Pons (tissue), 1 donor: Measurements from ENCODE around the gene ZNF800.
A peak's percentile ranks its signal among the peaks of the same experiment; 100 is the strongest.

Experiments used
- DNase-seq: peaks from one replicate; pipeline ENCODE4 v3.0.0-alpha.2; 2016; ENCODE audit warnings: low spot score

Gene ZNF800

GRCh38 chr7:127347567-127348246 lies 44.8 kb downstream of the ZNF800 start:
- DNase-seq: peak; percentile 18

GRCh38 chr7:127346575-127347256 lies 45.8 kb downstream of the ZNF800 start:
- no peak for DNase-seq

GRCh38 chr7:127342596-127342995 lies 49.9 kb downstream of the ZNF800 start:
- DNase-seq: no peak

GRCh38 chr7:127338122-127338521 lies 54.4 kb downstream of the ZNF800 start:
- DNase-seq: no peak

- DNase-seq: no peak
Measured at GRCh38 chr7:127337581-127337980, 54.9 kb downstream of the ZNF800 start.

- no peak for DNase-seq
Measured at GRCh38 chr7:127336458-127336857, 56.0 kb downstream of the ZNF800 start.

- DNase-seq: no peak
Measured at GRCh38 chr7:127332880-127333279, 59.6 kb downstream of the ZNF800 start.

- no peak for DNase-seq
Measured at GRCh38 chr7:127330070-127330469, 62.4 kb downstream of the ZNF800 start.

GRCh38 chr7:127322832-127323493 lies 69.5 kb downstream of the ZNF800 start:
- DNase-seq: no peak

- no peak for DNase-seq
Measured at GRCh38 chr7:127322351-127322750, 70.2 kb downstream of the ZNF800 start.

- DNase-seq: no peak
Measured at GRCh38 chr7:127320974-127321373, 71.5 kb downstream of the ZNF800 start.
